ENCODE measurements around the gene STK4. TPM values are rescaled to one million over a fixed set of nuclear protein-coding genes. Genes with fewer than 3 reads are reported as not detected.

Gene STK4
- polyA plus RNA-seq, 1 donor from 2014 or later = 14.0 TPM

- Histone ChIP-seq H3K9me3 (ENCODE audit: low read length) (no peaks in the 10 kb centered on the region), H2AFZ (ENCODE audit: low read depth, low read length) (no peak overlapping the region), H4K20me1 (ENCODE audit: insufficient read depth) (no peaks in the 10 kb centered on the region), H3K79me2 (replicated peaks; ENCODE audit: insufficient read depth, low read length) (no peaks in the 10 kb centered on the region), H3K36me3 (ENCODE audit: insufficient read depth, low read length) (no peaks in the 10 kb centered on the region), H3K9me2 (ENCODE audit: insufficient read depth, low read length) (no peaks in the 10 kb centered on the region), H3K4me3 (ENCODE audit: low read length) (no peak overlapping the region), H3K27ac (ENCODE audit: low read length) (no peak overlapping the region), H3K27me3 (ENCODE audit: insufficient read depth, low read depth, low read length) (no peaks in the 10 kb centered on the region), H3F3A (ENCODE audit: insufficient read depth, low read length, poor library complexity, severe bottlenecking) (no peaks in the 10 kb centered on the region), H3K9ac (ENCODE audit: low read length) (no peak overlapping the region), H3K4me2 (ENCODE audit: low read length) (no peak overlapping the region)
- TF ChIP-seq EP300 (conservative IDR thresholded peaks at IDR 0.05; ENCODE audit: poor library complexity, severe bottlenecking) (no peak), TAF1 (IDR thresholded peaks at IDR 0.05; ENCODE audit: low read depth) (no peak), REST (IDR thresholded peaks at IDR 0.05; ENCODE audit: borderline replicate concordance) (no peak), MXI1 (conservative IDR thresholded peaks at IDR 0.05; ENCODE audit: poor library complexity, severe bottlenecking) (no peak), CTCF (IDR thresholded peaks at IDR 0.05; ENCODE audit: poor library complexity, severe bottlenecking) (no peak), POLR2AphosphoS5 (IDR thresholded peaks at IDR 0.05) (no peak), SMC3 (conservative IDR thresholded peaks at IDR 0.05; ENCODE audit: poor library complexity) (no peak), EZH2 (IDR thresholded peaks at IDR 0.05; ENCODE audit: borderline replicate concordance, insufficient read depth, low read length, poor library complexity, severe bottlenecking) (no peak), RAD21 (conservative IDR thresholded peaks at IDR 0.05) (no peak)
These were observed 85.1 kb downstream of the STK4 start for GRCh38 chr20:45051204-45052060.

DNA sequence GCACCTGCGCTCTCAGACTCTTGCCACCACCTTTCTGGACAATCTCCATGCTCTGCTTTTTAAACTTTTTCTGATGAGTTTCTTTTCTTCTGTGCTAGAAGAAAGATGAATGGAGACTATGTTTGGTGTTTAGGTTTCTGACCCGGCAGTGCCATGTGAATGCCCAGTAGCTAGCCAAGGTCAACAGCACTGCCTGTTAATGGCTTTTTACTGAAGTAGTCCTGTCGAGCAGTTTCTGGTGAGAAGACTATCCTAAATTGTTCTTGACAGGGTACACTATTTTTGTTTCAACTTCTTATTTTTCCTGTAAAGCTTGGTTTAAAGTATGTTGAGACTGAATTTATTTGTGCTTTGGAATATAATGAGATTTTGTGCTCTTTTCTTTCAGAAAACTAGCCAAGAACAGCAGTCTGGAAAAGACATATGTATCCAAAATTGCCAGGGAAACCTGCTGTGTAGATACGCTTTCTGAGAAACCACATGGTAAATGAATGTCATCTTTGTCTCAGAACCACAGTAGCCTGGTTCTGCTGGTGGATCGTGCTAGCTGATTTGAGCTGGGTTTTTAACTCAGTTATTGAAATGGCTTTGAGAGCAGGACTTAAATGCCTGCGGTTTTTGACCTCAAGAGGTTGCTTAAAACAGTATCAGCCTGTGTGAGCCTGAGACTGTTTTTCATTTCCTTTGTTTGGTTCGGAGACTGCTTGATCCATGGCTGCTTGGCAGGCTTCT lies 86.6 kb downstream of the STK4 start:
- H3K4me2 ChIP-seq (ENCODE audit: low read length) = no peak overlapping the region
- H3K36me3 ChIP-seq (ENCODE audit: insufficient read depth, low read length) = no peaks in the 10 kb centered on the region
- no peaks in the 10 kb centered on the region for H3K9me3 ChIP-seq (ENCODE audit: low read length)
- H3K4me3 ChIP-seq (ENCODE audit: low read length) = no peak overlapping the region
- no peak overlapping the region for H3K27ac ChIP-seq (ENCODE audit: low read length)
- no peaks in the 10 kb centered on the region for H4K20me1 ChIP-seq (ENCODE audit: insufficient read depth)
- H3F3A ChIP-seq (ENCODE audit: insufficient read depth, low read length, poor library complexity, severe bottlenecking) = no peaks in the 10 kb centered on the region
- no peak overlapping the region for H3K9ac ChIP-seq (ENCODE audit: low read length)
- no peaks in the 10 kb centered on the region for H3K9me2 ChIP-seq (ENCODE audit: insufficient read depth, low read length)
- H2AFZ ChIP-seq (ENCODE audit: low read depth, low read length) = no peak overlapping the region
- TF ChIP-seq POLR2AphosphoS5 (IDR thresholded peaks at IDR 0.05) (no peak), TAF1 (IDR thresholded peaks at IDR 0.05; ENCODE audit: low read depth) (no peak), MXI1 (conservative IDR thresholded peaks at IDR 0.05; ENCODE audit: poor library complexity, severe bottlenecking) (no peak), CTCF (IDR thresholded peaks at IDR 0.05; ENCODE audit: poor library complexity, severe bottlenecking) (no peak), RAD21 (conservative IDR thresholded peaks at IDR 0.05) (no peak), SMC3 (conservative IDR thresholded peaks at IDR 0.05; ENCODE audit: poor library complexity) (no peak), EZH2 (IDR thresholded peaks at IDR 0.05; ENCODE audit: borderline replicate concordance, insufficient read depth, low read length, poor library complexity, severe bottlenecking) (no peak), EP300 (conservative IDR thresholded peaks at IDR 0.05; ENCODE audit: poor library complexity, severe bottlenecking) (no peak), REST (IDR thresholded peaks at IDR 0.05; ENCODE audit: borderline replicate concordance) (no peak)
- H3K79me2 ChIP-seq (replicated peaks; ENCODE audit: insufficient read depth, low read length) = no peaks in the 10 kb centered on the region
- H3K27me3 ChIP-seq (ENCODE audit: insufficient read depth, low read depth, low read length) = no peaks in the 10 kb centered on the region
